ENCODE measurements around the gene PRKCZ.
A peak's percentile ranks its signal among the peaks of the same experiment; 100 is the strongest.
"Not testable (repeated sequence)": the region's sequence is repeated elsewhere in the genome, so short reads cannot be mapped to it uniquely, and the experiment has no call there.

Gene PRKCZ

GRCh38 chr1:2104621-2105427, 54.6 kb downstream of the PRKCZ start:
- no peak for DNase-seq

GRCh38 chr1:2105781-2106524, 55.7 kb downstream of the PRKCZ start:
- DNase-seq = no peak

- no peak for DNase-seq
Measured at GRCh38 chr1:2106659-2107405, 56.6 kb downstream of the PRKCZ start.

- no peak for DNase-seq
Measured at GRCh38 chr1:2107586-2108212, 57.5 kb downstream of the PRKCZ start.

- DNase-seq = peak; percentile 64
Measured at GRCh38 chr1:2108213-2108876, 58.1 kb downstream of the PRKCZ start.

GRCh38 chr1:2108877-2109580, 58.8 kb downstream of the PRKCZ start:
- DNase-seq = no peak

- no peak for DNase-seq
Measured at GRCh38 chr1:2109581-2110021, 59.4 kb downstream of the PRKCZ start.

GRCh38 chr1:2110191-2110737, 60.1 kb downstream of the PRKCZ start:
- DNase-seq = no peak

- no peak for DNase-seq
Measured at GRCh38 chr1:2110738-2111673, 60.8 kb downstream of the PRKCZ start.

GRCh38 chr1:2111674-2112035, 61.4 kb downstream of the PRKCZ start:
- DNase-seq = no peak

GRCh38 chr1:2112280-2112701, 62.1 kb downstream of the PRKCZ start:
- DNase-seq = no peak

GRCh38 chr1:2113620-2114135, 63.5 kb downstream of the PRKCZ start:
- DNase-seq = no peak

GRCh38 chr1:2114635-2115007, 64.4 kb downstream of the PRKCZ start:
- not testable (repeated sequence) for DNase-seq

- DNase-seq = peak; percentile 17
Measured at GRCh38 chr1:2115008-2115641, 64.9 kb downstream of the PRKCZ start.

- DNase-seq = peak; percentile 23
Measured at GRCh38 chr1:2115702-2116341, 65.6 kb downstream of the PRKCZ start.

- no peak for DNase-seq
Measured at GRCh38 chr1:2119886-2120285, 69.7 kb downstream of the PRKCZ start.

GRCh38 chr1:2121101-2121691, 71.0 kb downstream of the PRKCZ start:
- DNase-seq = no peak

- DNase-seq = not testable (repeated sequence)
Measured at GRCh38 chr1:2121794-2122193, 71.6 kb downstream of the PRKCZ start.
